Stimulated activated CD8-positive, alpha-beta memory T cell treated with anti-CD3 and anti-CD28 coated beads, Interleukin-15, amount 100 ng/mL, for 1 hour (primary cell): ENCODE results near the gene KIF25.
"Not testable (repeated sequence)": the region's sequence is repeated elsewhere in the genome, so short reads cannot be mapped to it uniquely, and the experiment has no call there.

Experiments
- DNase-seq: peaks from one replicate; pipeline ENCODE4 v3.0.0-alpha.2; 2020; ENCODE audit warnings: low read depth

Gene KIF25

DNA sequence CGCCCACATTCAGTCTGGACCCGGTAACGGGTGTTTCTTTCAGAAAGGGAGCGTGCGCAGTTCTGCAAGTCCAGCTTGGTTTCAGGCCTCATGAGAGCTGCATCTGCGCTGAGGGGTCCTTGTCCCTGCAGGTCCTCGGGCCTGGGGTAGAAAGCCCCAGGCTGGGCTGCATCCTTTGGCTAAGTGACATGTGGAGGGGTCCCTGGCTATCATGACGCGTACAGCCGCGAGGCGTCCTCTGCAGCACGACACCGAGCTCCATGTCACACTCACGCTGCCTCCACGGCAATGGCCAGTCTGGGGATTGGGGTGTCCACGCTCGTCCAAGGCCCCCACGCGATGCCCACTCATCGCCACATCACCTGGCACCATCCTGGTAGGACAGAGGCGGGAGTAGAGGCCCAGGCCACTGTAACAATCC, 1.7 kb upstream of the KIF25 start:
- no peak for DNase-seq

DNA sequence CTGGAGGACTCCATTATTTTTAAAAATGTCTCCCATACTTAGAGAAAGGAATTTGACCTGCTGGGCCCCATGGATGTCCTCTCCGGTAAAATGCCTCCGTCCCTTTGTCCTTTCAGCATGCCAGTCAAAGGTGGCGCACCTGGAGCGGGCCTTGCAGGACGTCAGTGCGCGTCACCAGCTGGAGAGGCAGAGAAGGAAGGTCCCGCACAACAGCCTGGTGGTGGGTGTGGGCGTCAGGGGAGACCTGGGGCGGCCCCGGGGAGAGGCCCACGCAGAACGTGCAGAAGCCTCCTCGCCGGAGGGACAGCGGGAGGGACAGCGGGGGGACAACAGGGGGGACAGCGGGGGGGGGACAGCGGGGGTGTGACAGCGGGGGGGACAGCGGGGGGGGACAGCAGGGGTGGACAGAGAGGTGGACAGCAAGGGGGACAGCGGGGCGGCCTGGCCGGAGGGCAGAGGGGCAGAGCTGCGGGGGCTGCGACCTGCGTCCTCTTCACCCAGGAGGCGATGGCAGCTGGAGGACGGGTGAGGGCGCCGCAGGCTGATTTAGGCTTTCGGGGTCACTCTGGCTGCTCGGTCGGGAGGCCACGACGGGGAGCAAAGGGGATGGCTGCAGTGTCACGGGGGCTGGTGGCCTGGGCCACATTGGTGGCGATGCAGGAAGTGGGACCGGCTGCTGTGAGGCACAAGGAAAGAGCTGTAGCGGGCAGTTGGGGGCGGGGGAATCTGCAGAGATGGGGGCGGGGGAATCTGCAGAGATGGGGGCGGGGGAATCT, 859 bp upstream of the KIF25 start:
- DNase-seq: no peak

DNA sequence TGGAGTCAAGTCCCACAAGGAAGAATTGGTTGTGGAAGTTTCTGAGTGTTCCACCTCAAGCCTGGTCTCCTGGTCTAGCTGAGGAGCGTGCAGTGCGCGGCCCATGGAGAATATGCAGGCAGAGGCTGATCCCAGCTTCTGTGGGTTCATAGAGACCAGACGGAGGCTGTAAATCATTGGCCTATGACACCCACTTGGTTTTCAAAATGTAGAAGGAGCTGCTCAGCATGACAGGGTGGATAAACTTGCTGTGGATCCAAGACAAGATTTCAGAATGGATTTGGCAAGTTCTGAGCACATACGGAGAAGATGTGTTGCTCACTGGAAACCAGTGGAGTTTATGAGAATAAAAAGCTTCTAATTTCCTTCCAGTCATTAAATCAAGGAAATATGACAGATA, 744 bp downstream of the KIF25 start:
- no peak for DNase-seq

DNA sequence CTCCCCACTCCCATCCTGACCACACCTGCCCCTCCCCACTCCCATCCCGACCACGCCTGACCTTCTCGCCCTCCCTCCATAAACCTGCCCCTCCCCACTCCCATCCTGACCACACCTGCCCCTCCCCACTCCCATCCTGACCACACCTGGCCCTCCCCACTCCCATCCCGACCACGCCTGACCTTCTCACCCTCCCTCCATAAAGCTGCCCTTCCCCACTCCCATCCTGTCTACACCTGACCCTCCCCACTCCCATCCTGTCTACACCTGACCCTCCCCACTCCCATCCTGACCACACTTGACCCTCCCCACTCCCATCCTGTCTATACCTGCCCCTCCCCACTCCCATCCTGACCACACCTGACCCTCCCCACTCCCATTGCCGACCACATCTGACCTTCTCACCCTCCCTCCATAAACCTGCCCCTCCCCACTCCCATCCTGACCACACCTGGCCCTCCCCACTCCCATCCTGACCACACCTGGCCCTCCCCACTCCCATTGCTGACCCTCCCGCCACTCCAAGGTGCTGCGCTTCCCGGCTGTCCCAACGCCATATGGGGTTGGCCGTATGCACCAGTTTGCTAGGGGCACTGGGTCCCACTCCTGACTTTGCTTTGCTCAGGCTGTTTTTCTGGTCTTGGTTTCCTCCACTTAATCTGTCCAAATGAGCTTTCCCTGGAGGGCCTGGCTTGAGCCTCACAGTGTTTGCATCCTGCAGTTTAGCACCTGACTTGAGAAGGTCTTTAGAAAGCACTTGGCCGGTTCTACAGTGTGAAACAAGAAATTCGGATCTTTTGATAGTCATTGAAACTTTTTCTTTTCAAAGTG, 2.9 kb downstream of the KIF25 start:
- DNase-seq: no peak

DNA sequence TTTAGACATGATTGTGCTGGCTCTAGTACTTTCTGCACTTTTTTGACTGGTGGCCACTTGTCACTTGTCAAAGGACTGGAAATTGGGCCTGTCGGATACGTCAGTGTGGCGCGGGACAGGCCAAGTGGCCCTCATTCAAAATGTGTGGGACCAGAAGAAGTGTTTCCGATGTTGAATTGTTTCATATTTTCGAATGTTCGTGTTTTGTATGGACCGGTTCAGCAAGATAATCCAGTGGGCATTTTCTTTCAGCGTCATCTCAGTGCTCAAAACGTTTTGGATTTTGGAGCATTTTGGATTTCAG, 3.5 kb downstream of the KIF25 start:
- DNase-seq: no peak

DNA sequence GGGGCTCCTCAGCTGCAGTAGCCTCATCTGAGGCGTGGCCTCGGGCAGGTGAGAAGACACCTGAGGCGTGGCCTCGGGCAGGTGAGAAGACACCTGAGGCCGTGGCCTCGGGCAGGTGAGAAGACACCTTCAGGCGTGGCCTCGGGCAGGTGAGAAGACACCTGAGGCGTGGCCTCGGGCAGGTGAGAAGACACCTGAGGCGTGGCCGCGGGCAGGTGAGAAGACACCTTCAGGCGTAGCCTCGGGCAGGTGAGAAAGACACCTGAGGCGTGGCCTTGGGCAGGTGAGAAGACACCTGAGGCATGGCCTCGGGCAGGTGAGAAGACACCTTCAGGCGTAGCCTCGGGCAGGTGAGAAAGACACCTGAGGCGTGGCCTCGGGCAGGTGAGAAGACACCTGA, 4.0 kb downstream of the KIF25 start:
- DNase-seq: not testable (repeated sequence)

DNA sequence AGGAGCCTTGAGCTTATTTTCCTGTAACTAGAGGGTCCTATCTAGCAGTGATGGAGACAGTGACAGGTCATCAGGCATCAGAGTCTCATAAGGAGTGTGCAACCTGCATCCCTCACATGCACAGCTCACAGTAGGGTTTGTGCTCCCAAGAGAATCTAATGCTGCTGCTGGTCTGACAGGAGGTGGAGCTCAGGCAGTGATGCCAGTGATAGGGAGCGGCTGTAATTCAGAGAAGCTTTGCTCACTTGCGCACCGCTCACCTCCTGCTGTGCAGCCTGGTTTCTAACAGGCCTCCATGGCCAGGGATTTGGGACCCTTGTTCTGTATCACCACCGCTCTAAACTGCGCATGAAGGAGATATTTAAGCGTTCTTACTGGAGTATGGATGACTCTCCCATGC, 5.3 kb downstream of the KIF25 start:
- no peak for DNase-seq

DNA sequence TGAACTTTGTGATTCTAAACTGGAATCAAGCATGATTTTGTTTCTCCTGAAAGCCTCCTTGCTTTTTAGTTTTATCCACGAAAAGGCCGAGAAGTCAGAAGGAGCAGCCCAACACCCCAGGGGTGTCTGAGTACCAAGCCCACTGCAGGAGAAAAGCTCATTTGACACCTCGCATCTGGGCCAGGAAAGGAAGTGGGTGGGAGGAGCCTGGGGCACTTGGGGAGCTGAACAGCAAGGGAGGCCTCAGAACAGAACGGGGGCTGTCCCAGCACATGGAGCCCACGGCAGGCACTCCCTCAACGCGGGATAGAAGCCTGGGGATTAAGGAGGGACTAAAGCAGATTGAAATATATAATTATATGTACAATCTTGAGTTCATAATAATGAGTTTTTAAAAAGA, 6.6 kb downstream of the KIF25 start:
- no peak for DNase-seq

DNA sequence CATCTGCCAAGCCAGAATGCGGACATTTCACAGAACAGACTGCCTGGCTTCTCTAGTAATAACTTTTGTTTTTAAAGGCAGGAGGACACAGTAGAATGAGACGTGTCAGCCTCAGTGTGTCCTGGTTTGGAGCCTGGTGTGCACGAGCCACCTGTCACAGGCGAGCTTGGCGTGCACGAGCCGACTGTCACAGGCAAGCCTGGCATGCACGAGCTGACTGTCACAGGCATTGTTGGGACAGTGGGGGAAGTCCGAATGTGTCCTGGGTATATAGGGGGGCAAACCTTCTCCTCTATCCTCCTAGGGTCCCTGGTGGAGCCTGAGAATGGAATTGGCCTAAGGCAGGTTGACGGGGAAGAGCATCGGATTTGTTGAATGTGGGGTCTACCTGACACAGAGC, 7.5 kb downstream of the KIF25 start:
- no peak for DNase-seq

DNA sequence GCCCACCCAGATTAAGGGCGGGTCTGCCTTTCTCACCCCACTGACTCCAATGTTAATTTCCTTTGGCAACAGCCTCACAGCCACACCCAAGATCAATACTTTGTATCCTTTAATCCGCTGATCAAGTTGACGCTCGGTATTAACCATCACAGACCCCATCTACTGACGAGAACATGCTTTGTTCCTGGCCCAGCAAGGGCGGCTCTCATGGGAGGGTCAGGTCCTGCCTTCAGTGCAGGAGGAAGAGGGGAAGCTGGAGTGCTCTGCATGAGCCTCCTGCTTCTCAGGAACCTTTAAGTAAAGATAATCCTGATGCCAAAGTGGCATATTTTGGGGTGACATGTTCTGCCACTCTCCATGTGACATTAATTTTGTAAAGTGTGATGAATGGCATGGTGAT, 8.3 kb downstream of the KIF25 start:
- DNase-seq: no peak

DNA sequence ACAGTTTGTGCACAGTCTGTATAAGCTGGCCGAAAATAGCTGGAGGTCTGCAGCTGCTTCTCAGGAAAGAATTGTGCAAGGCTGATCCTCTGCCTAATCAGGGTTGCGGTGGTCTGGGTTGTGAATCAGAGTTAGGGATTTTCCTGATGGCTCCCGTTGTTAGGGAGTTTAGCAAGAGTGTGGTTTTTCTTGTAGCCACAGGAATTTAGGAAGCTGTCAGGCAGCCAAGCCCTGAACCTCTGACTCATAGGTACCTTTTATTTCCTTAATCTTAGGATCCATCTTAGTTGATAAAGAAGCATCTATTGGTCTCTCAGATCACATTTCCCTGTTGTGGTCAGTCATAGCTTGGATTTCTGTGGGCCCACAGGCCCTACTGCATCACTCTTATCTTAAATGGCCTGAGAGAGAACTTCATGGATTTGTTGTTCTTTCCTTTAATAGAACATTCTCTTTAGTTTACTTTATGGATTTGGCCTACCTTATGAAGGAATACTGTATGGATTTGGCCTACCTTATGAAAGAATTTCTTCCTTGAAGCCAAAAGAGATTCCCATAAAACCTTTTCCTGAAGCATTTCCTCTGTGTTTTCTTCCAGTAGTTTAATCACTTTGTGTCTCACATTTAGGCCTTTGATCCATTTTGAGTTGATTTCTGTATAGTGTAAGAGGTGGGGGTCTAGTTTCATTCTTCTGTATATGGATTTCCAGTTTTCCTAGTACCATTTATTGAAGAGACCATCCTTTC, 10.3 kb downstream of the KIF25 start:
- DNase-seq: no peak

DNA sequence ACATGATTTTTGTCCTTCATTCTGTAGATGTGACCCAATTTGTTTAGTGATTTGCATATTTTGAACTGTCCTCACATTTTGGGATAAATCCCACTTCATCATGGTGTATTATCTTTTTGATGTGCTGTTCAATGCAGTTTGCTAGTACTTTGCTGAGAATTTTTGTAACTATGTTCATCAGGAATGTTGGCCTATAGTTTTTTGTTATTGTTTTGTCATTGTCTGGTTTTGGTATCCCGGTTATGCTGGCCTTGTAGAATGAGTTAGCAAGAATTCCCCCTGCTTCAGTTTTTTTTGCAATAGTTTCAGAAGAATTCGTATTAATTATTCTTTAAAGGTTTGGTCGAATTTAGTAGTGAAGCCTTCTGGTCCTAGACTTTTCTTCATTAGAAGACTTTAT, 11.9 kb downstream of the KIF25 start:
- DNase-seq: no peak

DNA sequence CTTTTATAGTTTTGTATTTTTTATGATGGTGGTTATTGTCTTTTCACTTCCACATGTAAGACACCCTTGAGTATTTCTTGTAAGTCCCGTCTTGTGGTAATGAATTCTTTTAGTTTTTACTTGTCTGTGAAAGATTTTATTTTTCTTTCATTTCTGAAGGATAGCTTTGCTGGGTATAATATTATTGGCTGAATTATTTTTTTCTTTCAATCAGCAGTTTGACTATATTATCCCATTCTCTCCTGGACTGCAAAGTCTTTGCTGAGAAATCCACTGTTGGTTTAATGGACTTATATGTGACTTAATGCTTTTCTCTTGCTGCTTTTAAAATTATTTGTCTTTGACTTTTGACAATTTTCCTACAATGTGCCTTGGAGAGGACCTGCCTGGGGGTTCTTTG, 13.8 kb downstream of the KIF25 start:
- DNase-seq: no peak

DNA sequence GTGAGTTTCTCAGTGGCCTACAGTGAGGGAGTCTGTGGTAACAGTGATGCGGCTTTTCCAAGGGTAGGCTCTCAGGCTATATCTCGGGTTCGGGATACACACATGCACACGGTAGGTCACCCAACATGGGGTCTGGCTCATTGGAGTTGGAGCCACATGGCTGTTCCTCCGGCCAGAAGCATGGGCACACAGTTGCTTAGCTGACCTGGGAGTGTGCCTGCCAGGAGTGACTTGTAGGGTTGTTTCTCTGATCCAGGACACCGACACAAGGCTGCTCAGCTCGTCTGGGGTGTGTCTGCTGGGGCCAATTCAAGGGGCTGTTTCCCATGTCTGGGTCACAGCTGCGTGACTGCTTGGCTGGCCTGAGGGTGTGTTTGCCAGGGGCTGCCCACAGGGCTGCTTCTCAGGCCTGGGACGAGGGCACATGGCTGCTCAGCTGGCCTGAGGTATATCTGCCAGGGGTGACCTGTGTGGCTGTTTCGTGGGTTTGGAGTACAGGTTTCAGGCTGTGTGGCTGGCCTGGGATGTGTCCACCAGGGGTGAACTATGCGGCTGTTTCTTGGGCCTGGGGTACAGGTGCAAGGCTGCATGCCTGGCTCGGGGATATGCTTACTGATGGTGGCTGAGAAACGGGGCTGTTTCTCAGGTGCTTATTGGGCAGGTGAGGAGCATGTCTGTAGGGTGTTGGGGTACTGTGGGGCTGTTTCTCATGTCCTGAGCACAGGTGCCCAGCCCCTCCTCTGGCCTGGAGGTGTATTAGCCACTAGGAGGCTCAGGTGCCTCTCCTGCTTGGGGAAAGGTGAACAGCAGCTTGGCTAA, 15.2 kb downstream of the KIF25 start:
- DNase-seq: no peak

DNA sequence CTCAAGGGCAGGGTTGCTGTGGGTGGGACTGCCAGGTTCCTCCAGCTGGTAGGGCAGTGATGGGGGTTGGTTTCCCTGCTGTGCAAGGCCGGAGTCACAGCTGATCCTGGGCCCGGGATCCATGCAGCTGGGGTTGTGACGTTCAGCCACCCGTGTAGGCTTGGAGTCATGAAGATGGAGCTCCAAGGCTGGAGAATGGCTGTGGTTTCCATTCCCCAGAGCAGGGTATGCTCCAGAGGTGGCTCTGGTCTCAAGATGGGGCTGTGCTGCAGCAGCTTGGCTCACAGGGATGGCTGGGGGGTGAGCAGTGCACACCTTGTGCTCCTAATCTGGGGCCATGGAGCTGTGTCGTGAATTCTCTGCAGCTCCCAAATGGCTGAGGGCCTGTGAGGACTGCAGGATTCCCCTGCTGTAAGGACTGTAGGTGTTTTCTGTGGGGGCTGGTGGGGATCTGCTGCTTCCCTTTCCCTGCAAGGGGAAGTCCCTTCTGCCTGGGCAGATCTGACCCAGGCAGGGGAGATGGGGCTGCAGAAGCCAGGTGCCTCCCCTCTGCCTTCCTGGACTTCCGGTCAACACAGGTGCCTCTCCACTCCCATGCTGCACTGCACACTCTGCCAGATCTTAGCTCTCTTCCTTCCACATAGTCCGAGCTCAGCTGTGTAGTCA, 15.9 kb downstream of the KIF25 start:
- DNase-seq: no peak

DNA sequence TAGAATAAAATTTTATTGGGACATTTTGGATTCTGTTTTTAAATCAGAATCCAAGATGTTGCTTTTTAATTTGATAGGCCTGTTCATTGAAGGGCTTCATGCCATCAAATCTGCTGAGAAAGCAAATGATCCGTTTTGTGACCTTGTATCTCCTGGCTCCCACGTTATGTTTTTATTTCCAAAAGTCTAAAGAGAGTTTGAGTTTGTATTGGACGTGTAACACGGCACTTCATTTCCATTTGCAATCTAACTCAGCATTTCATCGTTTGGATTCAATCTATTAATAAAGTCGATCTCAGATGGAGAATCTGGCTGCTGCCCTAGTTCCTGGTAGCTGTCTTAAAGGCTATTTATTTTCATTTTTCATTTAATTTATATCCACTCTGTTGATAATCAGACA, 17.0 kb downstream of the KIF25 start:
- DNase-seq: no peak

DNA sequence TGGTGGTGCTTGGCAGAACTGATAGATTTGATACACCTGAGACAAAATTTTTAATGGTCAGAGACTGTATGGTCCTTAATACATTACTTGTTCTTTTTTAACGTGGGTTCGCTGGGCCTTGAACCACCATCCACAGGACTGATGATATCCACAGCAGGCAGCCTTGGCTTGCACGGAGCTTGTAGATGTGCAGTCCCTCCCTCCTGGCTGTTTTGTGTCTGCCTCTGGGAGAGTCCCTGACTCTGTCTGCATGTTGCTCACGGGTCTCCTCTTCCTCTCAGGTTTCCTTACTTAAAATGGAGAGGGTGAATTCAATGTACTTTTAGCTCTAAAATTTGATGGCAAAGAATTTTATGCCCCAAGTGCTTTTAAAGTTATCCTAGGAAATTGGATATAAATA, 17.5 kb downstream of the KIF25 start:
- DNase-seq: no peak

DNA sequence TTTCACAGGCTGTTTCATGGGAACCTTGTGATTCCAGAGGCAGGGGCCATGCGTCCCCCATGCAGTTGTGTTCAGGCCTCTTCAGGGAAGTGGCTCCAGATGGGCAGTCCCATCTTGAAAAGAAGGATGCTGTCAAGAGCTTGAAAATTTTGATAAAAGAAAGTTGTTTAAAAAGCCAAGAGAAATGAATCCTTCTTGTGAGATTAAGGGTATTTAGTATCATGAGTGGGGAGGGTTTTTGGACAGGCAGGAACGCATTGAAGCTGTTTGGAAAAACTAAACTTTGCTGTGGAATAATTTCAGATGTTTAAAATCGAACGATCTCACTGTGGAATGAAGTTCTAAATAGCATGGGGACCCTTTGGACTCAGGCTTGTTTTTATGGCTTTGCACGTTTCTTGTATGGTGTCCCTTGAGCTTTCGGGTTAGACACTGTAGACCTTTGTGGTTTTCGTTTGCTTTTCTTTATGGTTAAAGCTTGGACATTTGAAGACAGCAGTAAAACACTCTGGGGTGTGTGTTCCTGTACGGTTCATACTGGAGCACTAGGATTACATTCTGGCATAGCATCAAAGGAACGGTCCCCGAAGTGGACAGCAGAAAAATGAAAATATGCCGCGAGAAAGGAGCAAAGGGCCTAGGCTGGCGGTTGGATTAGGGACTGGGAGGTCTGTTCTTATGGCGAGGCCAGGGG, 18.2 kb downstream of the KIF25 start:
- DNase-seq: no peak

DNA sequence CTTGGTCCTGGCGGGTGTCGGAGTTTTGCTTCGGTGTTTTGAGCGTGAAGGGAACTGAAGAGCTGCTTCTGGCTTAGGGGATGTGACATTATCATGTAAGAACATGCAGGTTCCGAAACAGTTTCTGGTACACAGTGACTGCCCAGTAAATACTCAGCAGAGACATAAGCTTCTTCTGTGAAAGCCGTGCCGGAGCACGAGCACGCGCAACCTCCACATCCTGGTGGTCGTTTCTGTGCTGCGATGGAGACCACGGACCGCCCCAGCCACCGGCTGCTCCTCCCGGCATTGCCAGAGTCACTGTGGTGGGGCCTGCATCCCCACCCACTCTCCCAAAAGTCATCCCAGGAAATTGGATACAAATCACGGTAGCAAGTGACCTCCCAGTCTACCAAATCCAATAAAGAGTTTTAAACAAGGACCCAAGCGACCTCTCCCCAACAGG, 18.7 kb downstream of the KIF25 start:
- DNase-seq: no peak

DNA sequence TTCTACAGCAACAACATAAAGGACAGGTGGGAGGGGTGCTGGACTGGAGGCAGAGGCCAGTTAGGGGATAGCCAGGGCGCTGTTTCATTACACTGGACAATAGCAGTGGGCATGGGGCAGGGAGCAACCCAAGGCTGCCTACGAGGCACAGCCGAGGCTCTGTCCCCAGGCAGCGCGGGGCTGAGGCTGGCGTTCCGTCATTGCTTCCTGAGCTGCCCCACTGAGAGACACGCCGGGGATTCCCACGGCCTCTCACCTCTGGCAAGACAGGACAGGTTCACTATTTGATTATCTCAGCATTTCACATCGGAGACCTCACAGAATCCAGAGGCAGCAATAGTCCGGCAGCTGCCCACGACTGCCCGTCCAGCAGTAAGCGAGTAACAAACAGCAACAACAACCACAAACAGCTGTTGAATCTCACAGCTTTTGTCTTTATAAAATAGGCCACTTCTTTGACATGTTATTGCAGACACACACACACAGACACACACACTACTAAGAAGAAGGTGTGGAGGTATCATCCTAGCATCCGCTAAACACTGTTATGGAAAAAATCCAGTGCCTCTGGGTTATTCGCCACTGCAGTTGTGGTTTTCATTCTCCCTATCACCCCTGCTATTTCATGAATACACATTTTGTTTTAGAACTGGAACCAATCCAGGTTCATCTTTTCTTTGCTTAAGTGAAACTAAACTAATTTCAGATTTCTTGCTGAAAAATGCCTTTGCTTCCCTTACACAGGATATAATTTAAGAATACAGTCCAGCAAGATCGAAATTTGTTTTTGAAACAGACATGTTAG, 19.5 kb downstream of the KIF25 start:
- no peak for DNase-seq
